Heart right ventricle (tissue), 16 donors: ENCODE measurements around the gene MT2A. TPM values are rescaled to one million over a fixed set of nuclear protein-coding genes. Genes with fewer than 3 reads are reported as not detected.

Experiments
- ATAC-seq, 8 donors: fragments of 200-7000 bp; cut with Tn5 transposase; one replicate each; pipeline ENCODE4 v1.9.1; 2020; ENCODE audit warnings: mild to moderate bottlenecking in 8 of 8, moderate library complexity in 8 of 8, moderate number of reproducible peaks in 1 of 8
- DNase-seq, 2 donors: peaks; one replicate each; pipeline ENCODE4 v3.0.0-alpha.2; 2020
- H3K27ac ChIP-seq, 10 donors: fragments of 200-600 bp; sonication (generic) in 2 of 10; one replicate each; pipeline versions ENCODE4 v1.5.0 to v1.8.0; 2020 to 2022; ENCODE audit warnings: mild to moderate bottlenecking in 3 of 10
- H3K27me3 ChIP-seq, 7 donors: fragments of 200-600 bp; one replicate each; pipeline ENCODE4 v1.8.0; 2021 to 2022; ENCODE audit warnings: mild to moderate bottlenecking in 2 of 7
- H3K36me3 ChIP-seq, 9 donors: fragments of 200-600 bp; sonication (generic) in 1 of 9; one replicate each; pipeline versions ENCODE4 v1.5.0 to v1.8.0; 2020 to 2022; ENCODE audit warnings: mild to moderate bottlenecking in 2 of 9
- H3K4me1 ChIP-seq, 9 donors: fragments of 200-600 bp; sonication (generic) in 1 of 9; one replicate each; pipeline versions ENCODE4 v1.5.0 to v1.8.0; 2020 to 2022; ENCODE audit warnings: mild to moderate bottlenecking in 4 of 9
- H3K4me3 ChIP-seq, 10 donors: fragments of 200-600 bp; sonication (generic) in 2 of 10; one replicate each; pipeline versions ENCODE4 v1.5.0 to v1.8.0; 2020 to 2022; ENCODE audit warnings: mild to moderate bottlenecking in 7 of 10, moderate library complexity in 2 of 10
- H3K9me3 ChIP-seq, 11 donors: fragments of 200-600 bp in 10 of 11; sonication (generic) in 2 of 11; one replicate each; pipeline versions ENCODE4 v1.5.0 to v1.8.0; 2013 to 2022; ENCODE audit warnings: mild to moderate bottlenecking in 2 of 11, control low read depth in 1 of 11, moderate library complexity in 1 of 11
- WGBS, 2 donors: extraction: QIAGEN DNeasy Blood & Tissue Kit; methylation state at CpG; one replicate each; pipeline ENCODE4 v1.1.7; 2013; ENCODE audit warnings: inconsistent platforms in 1 of 2; 5-methylcytosine and 5-hydroxymethylcytosine counted together
- intact Hi-C, 10 donors: fragments of 100-400 bp; cut with DNase I; formaldehyde crosslinking; loops; one replicate each; pipeline versions ENCODE4 v1.11.1 to v1.14.2; 2022
- polyA plus RNA-seq, 2 donors: library from polyadenylated mRNA; stranded (reverse); fragments of 200-250 nt; gene quantifications; one replicate each; pipeline ENCODE4 v1.2.3, GENCODE V29; 2013
- total RNA-seq, 10 donors: library from RNA; stranded (reverse); fragmentation: NEBNext Ultra II Directional in 3 of 10; extraction: Animal tissue kit (Norgen Biotek cat#: 25700) in 3 of 10; gene quantifications; one replicate each; pipeline versions ENCODE4 v1.2.1 to v1.2.4, GENCODE V29; 2021 to 2023
- TF ChIP-seq, protein P1 (sequence below), 9 donors: fragments of 200-600 bp; sonication (generic) in 2 of 9; IDR thresholded peaks; one replicate each; pipeline versions ENCODE4 v1.5.0 to v1.8.0; 2021 to 2022; ENCODE audit warnings: antibody characterized with exemption in 9 of 9, mild to moderate bottlenecking in 5 of 9, moderate library complexity in 1 of 9
- donor health status: Arrhythmogenic right ventricular cardiomyopathy.
- donor health status: ischemic (EF 13 %, LVEDD 7.1; RV severe dilation, severe dysfunction).
- donor health status: healthy with polysubstance abuse.
- donor health status: DM: no; HTN: yes; CAD: no.
- donor health status: DM: no; HTN: no; CAD: no.
- donor health status: ischemic (EF 25% LVEDD 6.9; RV normal size, moderate dysfunction).
- donor health status: ischemic (EF 25% LVEDD 5.7; RV mildly dilated, moderate dysfunction).
- donor health status: healthy.
- donor health status: DM: yes; HTN: yes; CAD: no.
- donor health status: Ischemic cardiomyopathy.
- donor health status: ischemic (EF 35%, LVEDD 5.7; RV mildly dilated, moderate dysfunction).
- donor health status: nonischemic (EF 11% LVEDD 7.7; RV severe dilation, severe dysfunction).
- donor health status: DM: yes; HTN: yes; CAD: no.
- donor health status: PGD.
- donor health status: ischemic (EF 29% LVEDD 5.4; RV normal size, mild dysfunction).
- donor health status: nonischemic (EF 23%, LVEDD 6.1; RV moderate dilation, normal function).

The MT2A gene
- total and polyA plus RNA-seq, 12 donors = 88.8 to 354 (median 116) TPM

DNA sequence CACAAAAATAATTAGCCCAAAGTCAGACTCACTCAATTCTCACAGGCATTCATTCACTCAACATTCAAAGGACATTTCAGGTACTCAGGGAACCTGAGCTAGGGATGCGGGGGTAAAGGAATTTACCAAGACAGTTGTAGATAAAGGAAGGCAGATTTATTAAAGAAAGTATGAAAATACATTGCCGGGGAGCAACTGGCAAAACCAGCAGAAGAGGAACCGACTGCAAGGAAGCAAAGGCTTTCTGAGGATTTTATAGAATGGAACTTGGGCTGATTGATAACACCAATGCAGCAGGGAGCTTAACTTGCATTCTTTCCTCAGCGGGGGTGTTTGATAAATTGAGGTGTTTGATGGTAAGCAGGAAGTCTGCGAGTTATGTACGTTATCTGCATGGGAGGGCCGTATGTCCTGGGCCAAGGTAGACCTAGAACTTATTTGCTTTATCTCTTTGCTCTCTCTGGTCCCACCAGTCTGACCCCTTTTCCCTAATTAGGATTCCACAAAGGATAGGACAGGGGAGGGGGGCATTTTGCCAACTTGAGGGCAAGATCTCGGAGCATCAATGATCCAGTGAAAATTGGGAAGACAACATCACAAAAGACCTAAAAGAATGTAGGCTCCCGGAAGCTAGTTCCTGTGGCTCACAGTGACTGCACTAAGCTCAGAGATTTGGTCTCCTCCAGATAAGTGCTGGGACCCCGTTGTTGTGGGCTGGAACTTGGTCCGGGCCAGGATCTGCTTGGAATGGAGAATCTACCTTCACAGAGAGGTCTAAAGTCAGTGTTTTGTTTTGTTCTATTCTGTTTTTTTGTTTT is 24.8 kb upstream of the MT2A start:
- intact Hi-C loops = no loop called here
- ATAC-seq = no peak
- 49 to 50% methylated on average over 11 of the region's 11 CpGs for WGBS, 2 donors

DNA sequence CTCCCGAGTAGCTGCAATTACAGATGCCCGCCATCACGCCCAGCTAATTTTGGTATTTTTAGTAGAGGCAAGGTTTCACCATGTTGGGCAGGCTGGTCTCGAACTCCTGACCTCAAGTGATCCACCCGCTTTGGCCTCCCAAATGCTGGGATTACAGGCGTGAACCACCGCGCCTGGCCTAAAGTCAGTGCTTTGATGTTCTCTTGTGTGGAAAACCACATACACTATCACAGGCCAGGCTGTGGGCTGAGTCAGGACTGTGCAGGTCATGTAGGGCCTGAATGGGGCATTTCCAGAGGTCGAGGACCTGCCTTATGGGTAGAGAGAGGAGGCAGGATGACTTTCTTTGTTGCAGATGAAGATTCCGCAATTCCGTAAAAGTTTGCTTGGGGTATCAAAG is 24.1 kb upstream of the MT2A start:
- intact Hi-C loops = no loop called here
- H3K4me1 ChIP-seq = peaks cover 0 to 5% (median 4%) of the 10 kb centered on the region in 9 donors
- H3K27me3 ChIP-seq = peaks cover 3 to 37% (median 22%) of the 10 kb centered on the region in 7 donors
- TF ChIP-seq, protein P1, sequence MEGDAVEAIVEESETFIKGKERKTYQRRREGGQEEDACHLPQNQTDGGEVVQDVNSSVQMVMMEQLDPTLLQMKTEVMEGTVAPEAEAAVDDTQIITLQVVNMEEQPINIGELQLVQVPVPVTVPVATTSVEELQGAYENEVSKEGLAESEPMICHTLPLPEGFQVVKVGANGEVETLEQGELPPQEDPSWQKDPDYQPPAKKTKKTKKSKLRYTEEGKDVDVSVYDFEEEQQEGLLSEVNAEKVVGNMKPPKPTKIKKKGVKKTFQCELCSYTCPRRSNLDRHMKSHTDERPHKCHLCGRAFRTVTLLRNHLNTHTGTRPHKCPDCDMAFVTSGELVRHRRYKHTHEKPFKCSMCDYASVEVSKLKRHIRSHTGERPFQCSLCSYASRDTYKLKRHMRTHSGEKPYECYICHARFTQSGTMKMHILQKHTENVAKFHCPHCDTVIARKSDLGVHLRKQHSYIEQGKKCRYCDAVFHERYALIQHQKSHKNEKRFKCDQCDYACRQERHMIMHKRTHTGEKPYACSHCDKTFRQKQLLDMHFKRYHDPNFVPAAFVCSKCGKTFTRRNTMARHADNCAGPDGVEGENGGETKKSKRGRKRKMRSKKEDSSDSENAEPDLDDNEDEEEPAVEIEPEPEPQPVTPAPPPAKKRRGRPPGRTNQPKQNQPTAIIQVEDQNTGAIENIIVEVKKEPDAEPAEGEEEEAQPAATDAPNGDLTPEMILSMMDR (IDR thresholded peaks at IDR 0.05) = no peak
- no peak for ATAC-seq
- WGBS, 2 donors = 86 to 96% methylated on average over 11 of the region's 11 CpGs
- no peaks in the 10 kb centered on the region for H3K36me3 ChIP-seq
- H3K4me3 ChIP-seq = no peak overlapping the region
- H3K9me3 ChIP-seq = no peaks in the 10 kb centered on the region
- H3K27ac ChIP-seq = no peak overlapping the region
- no peak for DNase-seq

More for the DNA sequence above, 24.8 kb upstream of the MT2A start:
- TF ChIP-seq, protein P1 (IDR thresholded peaks at IDR 0.05) = no peak
- no peaks in the 10 kb centered on the region for H3K9me3 ChIP-seq
- DNase-seq = no peak
- H3K27ac ChIP-seq = no peak overlapping the region
- no peak overlapping the region for H3K4me3 ChIP-seq
- no peaks in the 10 kb centered on the region for H3K4me1 ChIP-seq
- no peaks in the 10 kb centered on the region for H3K36me3 ChIP-seq
- H3K27me3 ChIP-seq = peaks cover 0 to 30% (median 15%) of the 10 kb centered on the region in 7 donors

DNA sequence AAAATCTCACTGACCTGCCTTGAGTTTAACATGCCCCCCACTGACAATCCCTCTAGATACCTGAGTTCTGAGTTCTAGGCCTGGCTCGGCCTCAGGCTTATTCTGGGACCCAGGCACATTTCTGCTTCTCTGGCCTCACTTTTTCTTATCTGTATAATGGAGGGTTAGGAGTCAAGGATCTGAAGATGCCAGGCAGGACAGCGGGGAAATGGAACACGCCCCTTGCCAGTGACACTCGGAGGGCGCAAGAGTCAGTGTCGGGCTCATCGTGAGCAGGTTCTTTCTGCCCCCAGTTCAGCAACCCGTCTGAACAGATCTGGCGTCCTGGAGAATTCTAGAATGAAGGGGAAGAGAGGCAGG is 19.6 kb upstream of the MT2A start:
- TF ChIP-seq, protein P1 (IDR thresholded peaks at IDR 0.05) = no peak

DNA sequence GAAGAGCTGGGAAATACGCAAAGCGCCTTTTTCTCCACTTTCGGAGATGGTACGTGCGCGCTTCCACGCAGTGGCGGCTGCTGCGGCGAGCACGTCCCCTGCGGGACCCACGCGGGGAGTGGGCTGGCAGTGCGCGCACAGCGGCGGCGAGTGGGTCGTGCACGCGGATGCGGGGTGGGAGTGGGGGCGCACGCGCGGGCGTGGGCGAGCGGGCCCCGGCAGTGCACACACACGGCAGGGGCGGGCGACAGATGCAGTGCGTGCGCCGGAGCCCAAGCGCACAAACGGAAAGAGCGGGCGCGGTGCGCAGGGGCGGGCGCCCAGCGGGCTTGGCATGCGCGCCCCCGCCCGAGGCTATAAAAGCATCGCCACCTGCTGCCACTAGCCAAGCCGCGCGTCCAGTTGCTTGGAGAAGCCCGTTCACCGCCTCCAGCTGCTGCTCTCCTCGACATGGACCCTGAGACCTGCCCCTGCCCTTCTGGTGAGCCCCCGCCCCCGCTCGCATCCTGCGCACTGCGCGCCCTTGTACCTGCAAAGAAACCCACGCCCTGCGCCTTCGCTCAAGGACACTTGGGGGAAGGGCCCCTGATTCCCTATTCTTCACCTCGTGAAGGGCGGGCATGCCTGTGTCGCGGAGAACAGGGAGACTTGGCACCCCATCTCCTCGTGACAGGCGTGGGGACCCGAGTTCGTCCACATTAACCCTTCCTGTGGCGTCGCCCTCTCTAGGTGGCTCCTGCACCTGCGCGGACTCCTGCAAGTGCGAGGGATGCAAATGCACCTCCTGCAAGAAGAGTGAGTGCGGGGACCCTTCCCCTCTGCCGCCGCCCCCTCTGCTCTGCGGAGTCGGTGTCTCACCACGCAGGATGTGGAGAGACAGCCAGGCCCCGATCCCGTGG is 19.0 kb upstream of the MT2A start, which contains the start of gene MT3:
Gene MT3, plus strand, starts transcription at position 388 of the 899 bp plus-strand sequence. Its CDS starts 63 bp downstream, at position 451.
- peaks cover 3 to 11% (median 8%) of the 10 kb centered on the region in 9 donors for H3K4me1 ChIP-seq
- WGBS, 2 donors = 6 to 9% methylated on average over 87 of the region's 87 CpGs
- H3K36me3 ChIP-seq = no peaks in the 10 kb centered on the region
- peak within 1 kb of the TSS; percentile 7 to 53 (median 46) for H3K4me3 ChIP-seq
- H3K27ac ChIP-seq = no peak within 1 kb of the TSS
- TF ChIP-seq, protein P1 (IDR thresholded peaks at IDR 0.05) = no peak
- H3K9me3 ChIP-seq = peaks cover 0 to 4% (median 0%) of the 10 kb centered on the region in 11 donors
- DNase-seq = peak in 1 of 2 donors; percentile 17
- intact Hi-C loops = loop anchor here in 1 of 10 donors (10.0 kb wide), 1 partner anchor 75 kb away; no protein-coding TSS in a partner anchor
- ATAC-seq = peak in 6 of 8 donors; percentile 23 to 62 (median 40)
- peaks cover 11 to 46% (median 34%) of the 10 kb centered on the region in 7 donors for H3K27me3 ChIP-seq

More for the DNA sequence above, 19.6 kb upstream of the MT2A start:
- DNase-seq = no peak
- Histone ChIP-seq H3K36me3 (no peaks in the 10 kb centered on the region), H3K9me3 (no peaks in the 10 kb centered on the region), H3K4me3 (peak overlapping the region; percentile 7 to 53 (median 46)), H3K27me3 (peaks cover 11 to 52% (median 34%) of the 10 kb centered on the region in 7 donors), H3K27ac (no peak overlapping the region), H3K4me1 (peaks cover 3 to 11% (median 8%) of the 10 kb centered on the region in 9 donors)
- 31 to 38% methylated on average over 9 of the region's 9 CpGs for WGBS, 2 donors
- no peak for ATAC-seq
- intact Hi-C loops = no loop called here
